B cell (primary cell): ENCODE data around the gene DNAI1.

ENCODE experiments used
- EZH2 ChIP-seq: IDR thresholded peaks from 2 replicates; pipeline ENCODE4 v1.6.1; 2012; ENCODE audit warnings: borderline replicate concordance, low read depth, mild to moderate bottlenecking, moderate library complexity, low read length; ENCODE audit not compliant: insufficient read depth, poor library complexity, severe bottlenecking
- TF ChIP-seq, protein P1 (sequence below): fragments of 200-600 bp; IDR thresholded peaks from one replicate; pipeline ENCODE4 v1.8.0; 2022; ENCODE audit warnings: antibody characterized with exemption, mild to moderate bottlenecking

DNA sequence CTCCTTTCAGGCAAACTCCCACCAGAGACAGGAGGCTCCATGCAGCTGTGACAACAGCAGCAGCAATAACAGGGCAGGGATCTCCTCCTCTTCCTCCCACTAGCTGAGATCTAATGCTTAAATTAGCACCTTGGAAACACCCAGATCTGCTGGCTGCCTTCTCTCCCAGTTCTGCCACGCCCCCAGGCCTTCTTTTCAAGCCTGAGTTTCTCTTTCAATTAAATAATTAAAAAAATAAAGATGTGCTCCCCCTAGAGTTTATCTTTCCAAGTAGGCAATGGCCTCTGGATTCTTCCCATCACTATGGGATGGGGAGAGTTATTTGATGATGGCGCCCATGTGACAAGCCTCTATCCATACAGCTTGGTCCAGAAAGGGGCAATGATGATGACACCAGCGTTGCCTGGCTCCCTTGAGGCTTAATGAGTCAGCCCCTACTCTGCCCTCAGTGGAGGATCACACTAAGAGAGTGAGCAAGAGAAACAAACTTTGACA is 4.0 kb upstream of the DNAI1 start:
- TF ChIP-seq, protein P1, sequence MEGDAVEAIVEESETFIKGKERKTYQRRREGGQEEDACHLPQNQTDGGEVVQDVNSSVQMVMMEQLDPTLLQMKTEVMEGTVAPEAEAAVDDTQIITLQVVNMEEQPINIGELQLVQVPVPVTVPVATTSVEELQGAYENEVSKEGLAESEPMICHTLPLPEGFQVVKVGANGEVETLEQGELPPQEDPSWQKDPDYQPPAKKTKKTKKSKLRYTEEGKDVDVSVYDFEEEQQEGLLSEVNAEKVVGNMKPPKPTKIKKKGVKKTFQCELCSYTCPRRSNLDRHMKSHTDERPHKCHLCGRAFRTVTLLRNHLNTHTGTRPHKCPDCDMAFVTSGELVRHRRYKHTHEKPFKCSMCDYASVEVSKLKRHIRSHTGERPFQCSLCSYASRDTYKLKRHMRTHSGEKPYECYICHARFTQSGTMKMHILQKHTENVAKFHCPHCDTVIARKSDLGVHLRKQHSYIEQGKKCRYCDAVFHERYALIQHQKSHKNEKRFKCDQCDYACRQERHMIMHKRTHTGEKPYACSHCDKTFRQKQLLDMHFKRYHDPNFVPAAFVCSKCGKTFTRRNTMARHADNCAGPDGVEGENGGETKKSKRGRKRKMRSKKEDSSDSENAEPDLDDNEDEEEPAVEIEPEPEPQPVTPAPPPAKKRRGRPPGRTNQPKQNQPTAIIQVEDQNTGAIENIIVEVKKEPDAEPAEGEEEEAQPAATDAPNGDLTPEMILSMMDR: no peak
- TF ChIP-seq EZH2: no peak
